Fibroblast of lung (primary cell): Measurements from ENCODE around the gene FBXO31.

Source experiments
- CTCF ChIP-seq, 2 donors: IDR thresholded peaks in 1 of 2; conservative IDR thresholded peaks in 1 of 2; 1 replicate in 1 of 2; 2 replicates in 1 of 2; pipeline ENCODE4 v1.5.1; 2011 to 2012; ENCODE audit warnings: low read length in 2 of 2, control low read depth in 1 of 2, inconsistent platforms in 1 of 2, low read depth in 1 of 2, mild to moderate bottlenecking in 1 of 2
- EZH2 ChIP-seq: IDR thresholded peaks from 2 replicates; pipeline ENCODE4 v1.5.1; 2012; ENCODE audit warnings: low read length, control low read depth, mild to moderate bottlenecking; ENCODE audit errors: missing control alignments

GRCh38 chr16:87410530-87410929 lies 27.0 kb upstream of the FBXO31 start:
- TF ChIP-seq CTCF (conservative IDR thresholded peaks at IDR 0.05 in 1 of 2, IDR thresholded peaks at IDR 0.05 in 1 of 2; ENCODE audit: low read depth in 1 of 2, low read length in 2 of 2) (no peak), EZH2 (no peak)
